ENCODE results near the gene ABCB11. TPM values are rescaled to one million over a fixed set of nuclear protein-coding genes. Genes with fewer than 3 reads are reported as not detected.
A peak's percentile ranks its signal among the peaks of the same experiment; 100 is the strongest.

The ABCB11 gene
- total and polyA plus RNA-seq, 9 of the 15 experiments (the other 6 are each of a cell fraction or from before 2014, with no cell fraction given) = 0.04 to 0.51 (median 0.10) TPM; not detected in 1

- no peak for TF ChIP-seq ZBTB7A (IDR thresholded peaks at IDR 0.05; ENCODE audit: borderline replicate concordance, control insufficient read depth, low read depth, low read length)
Measured at GRCh38 chr2:168955321-168955720, 75.8 kb downstream of the ABCB11 start (continued).

- no peak overlapping the region for H3K4me3 ChIP-seq
- CTCF ChIA-PET (ENCODE audit: low intra/inter-chr PET ratio) = no interaction called here
- no peak overlapping the region for H3K9ac ChIP-seq (ENCODE audit: insufficient read depth in 1 of 2, low read depth in 2 of 2, low read length in 2 of 2)
- H3K9me3 ChIP-seq (replicated peaks; ENCODE audit: control insufficient read depth, insufficient read depth, low read depth, low read length) = peaks cover 16% of the 10 kb centered on the region
- DNase-seq (ENCODE audit: extremely low read depth in 1 of 4, low spot score in 3 of 4) (no peak), ATAC-seq (no peak), FAIRE-seq (no peak)
- in situ Hi-C loops (cut with MboI) (loop anchor here (25.0 kb wide), 1 partner anchor 458 kb away; no protein-coding TSS in a partner anchor), intact Hi-C loops (cut with micrococcal nuclease) (no loop called here)
- H2AFZ ChIP-seq (ENCODE audit: low read depth, low read length) = no peak overlapping the region
- H3K27ac ChIP-seq (ENCODE audit: extremely low read depth, low read depth, low read length) = no peak overlapping the region
- H3K9me1 ChIP-seq (ENCODE audit: control insufficient read depth, insufficient read depth, low read length) = no peaks in the 10 kb centered on the region
- no TSS peak for BruUV-seq (replicated peaks)
- H3K36me3 ChIP-seq (ENCODE audit: control insufficient read depth, insufficient read depth, low read length) = no peaks in the 10 kb centered on the region
- H3K27me3 ChIP-seq (ENCODE audit: control insufficient read depth in 2 of 2, insufficient read depth in 2 of 2, low read length in 2 of 2) = no peaks in the 10 kb centered on the region
- POLR2A ChIA-PET = interaction anchor here (0.6 kb wide), 1 partner anchor 213 kb away, joined by 5 read pairs; no protein-coding TSS in a partner anchor
- H3K4me2 ChIP-seq (ENCODE audit: insufficient read depth, low read length) = no peak overlapping the region
- H3K4me1 ChIP-seq (replicated peaks in 1 of 2; ENCODE audit: control insufficient read depth in 2 of 2, insufficient read depth in 2 of 2, low read length in 2 of 2) = no peaks in the 10 kb centered on the region
- H4K20me1 ChIP-seq (replicated peaks; ENCODE audit: control insufficient read depth, insufficient read depth, low read length) = no peaks in the 10 kb centered on the region
- TF ChIP-seq ZNF584 (CRISPR knock-in tag; IDR thresholded peaks at IDR 0.05; ENCODE audit: low read depth) = no peak
- no peak for TF ChIP-seq ARHGAP35 (IDR thresholded peaks at IDR 0.05; ENCODE audit: partially characterized antibody)
- no peak for TF ChIP-seq ZBTB1 (CRISPR knock-in tag; IDR thresholded peaks at IDR 0.05; ENCODE audit: borderline replicate concordance, low read depth)
- no peaks in the 10 kb centered on the region for H3K79me2 ChIP-seq (ENCODE audit: control insufficient read depth, insufficient read depth, low read length)
Measured at GRCh38 chr2:168954256-168954655, 76.9 kb downstream of the ABCB11 start.

GRCh38 chr2:168952424-168952823 is 78.7 kb downstream of the ABCB11 start:
- intact Hi-C loops (cut with micrococcal nuclease) (no loop called here), in situ Hi-C loops (cut with MboI) (loop anchor here (25.0 kb wide), 1 partner anchor 460 kb away; no protein-coding TSS in a partner anchor)
- H3K27me3 ChIP-seq (ENCODE audit: control insufficient read depth in 2 of 2, insufficient read depth in 2 of 2, low read length in 2 of 2) = no peaks in the 10 kb centered on the region
- H3K4me3 ChIP-seq = no peak overlapping the region
- no peaks in the 10 kb centered on the region for H3K9me1 ChIP-seq (ENCODE audit: control insufficient read depth, insufficient read depth, low read length)
- H3K79me2 ChIP-seq (ENCODE audit: control insufficient read depth, insufficient read depth, low read length) = no peaks in the 10 kb centered on the region
- no peak for FAIRE-seq
- peaks cover 18% of the 10 kb centered on the region for H3K9me3 ChIP-seq (replicated peaks; ENCODE audit: control insufficient read depth, insufficient read depth, low read depth, low read length)
- WGBS (ENCODE audit: insufficient coverage, low coverage, missing lambda C conversion rate) = 64% methylated on average over 1 of the region's 1 CpG
- no peak overlapping the region for H3K4me2 ChIP-seq (ENCODE audit: insufficient read depth, low read length)
- POLR2A ChIA-PET = no interaction called here
- no peaks in the 10 kb centered on the region for H3K4me1 ChIP-seq (replicated peaks in 1 of 2; ENCODE audit: control insufficient read depth in 2 of 2, insufficient read depth in 2 of 2, low read length in 2 of 2)
- TF ChIP-seq NFYB (IDR thresholded peaks at IDR 0.05; ENCODE audit: extremely low read depth, insufficient read length) = no peak
- no peak for TF ChIP-seq ZNF695 (CRISPR knock-in tag; IDR thresholded peaks at IDR 0.05)
- no peak for TF ChIP-seq SLC30A9 (CRISPR knock-in tag; IDR thresholded peaks at IDR 0.05)
- no peak for TF ChIP-seq KLF1 (tag; IDR thresholded peaks at IDR 0.05)
- peak; percentile 36 for TF ChIP-seq MAFG (tag; conservative IDR thresholded peaks at IDR 0.05)
- TF ChIP-seq TFAM (CRISPR knock-in tag; conservative IDR thresholded peaks at IDR 0.05) = no peak
- peak; percentile 92 for TF ChIP-seq ZNF316 (IDR thresholded peaks at IDR 0.05)
- peak; percentile 65; the same call in 1 of the 2 replicates for TF ChIP-seq C11orf30 (IDR thresholded peaks at IDR 0.05; ENCODE audit: low read depth)
- no peak for TF ChIP-seq MNT (conservative IDR thresholded peaks at IDR 0.05)
- no peak overlapping the region for H2AFZ ChIP-seq (ENCODE audit: low read depth, low read length)
- no peak for DNase-seq (ENCODE audit: extremely low read depth in 1 of 4, low spot score in 3 of 4)
- H3K9ac ChIP-seq (ENCODE audit: insufficient read depth in 1 of 2, low read depth in 2 of 2, low read length in 2 of 2) = no peak overlapping the region
- no TSS peak for BruUV-seq (replicated peaks)
- CTCF ChIA-PET (ENCODE audit: low intra/inter-chr PET ratio) = no interaction called here
- no peak overlapping the region for H3K27ac ChIP-seq (ENCODE audit: extremely low read depth, low read depth, low read length)
- no peak for ATAC-seq
- H3K36me3 ChIP-seq (ENCODE audit: control insufficient read depth, insufficient read depth, low read length) = no peaks in the 10 kb centered on the region
- no peaks in the 10 kb centered on the region for H4K20me1 ChIP-seq (replicated peaks; ENCODE audit: control insufficient read depth, insufficient read depth, low read length)
